Osteocyte (in vitro differentiated cells): Measurements from ENCODE around the gene NPTX1. TPM values are rescaled to one million over a fixed set of nuclear protein-coding genes. Genes with fewer than 3 reads are reported as not detected.
A peak's percentile ranks its signal among the peaks of the same experiment; 100 is the strongest.

ENCODE experiments used
- DNase-seq: peaks from one replicate; pipeline ENCODE4 v3.0.0; 2021; ENCODE audit warnings: mixed read lengths; ENCODE audit not compliant: unreplicated experiment; ENCODE audit errors: extremely low spot score
- H3K27ac Mint-ChIP-seq: one replicate; pipeline ENCODE4 v1.8.0; 2021; ENCODE audit warnings: mild to moderate bottlenecking, mixed read lengths; ENCODE audit not compliant: unreplicated experiment
- H3K27me3 Mint-ChIP-seq: one replicate; pipeline ENCODE4 v1.8.0; 2021; ENCODE audit warnings: mixed read lengths; ENCODE audit not compliant: unreplicated experiment
- H3K36me3 Mint-ChIP-seq: one replicate; pipeline ENCODE4 v1.8.0; 2021; ENCODE audit warnings: mixed read lengths; ENCODE audit not compliant: unreplicated experiment
- H3K4me1 Mint-ChIP-seq: one replicate; pipeline ENCODE4 v1.8.0; 2021; ENCODE audit warnings: mixed read lengths; ENCODE audit not compliant: unreplicated experiment
- H3K4me3 Mint-ChIP-seq: one replicate; pipeline ENCODE4 v1.8.0; 2021; ENCODE audit warnings: mild to moderate bottlenecking, moderate library complexity, mixed read lengths; ENCODE audit not compliant: unreplicated experiment
- H3K9me3 Mint-ChIP-seq: one replicate; pipeline ENCODE4 v1.8.0; 2021; ENCODE audit warnings: mixed read lengths; ENCODE audit not compliant: unreplicated experiment
- total RNA-seq: library from RNA; stranded (reverse); gene quantifications from 2 replicates; pipeline ENCODE4 v1.2.1, GENCODE V29; 2021
- TF ChIP-seq, protein P1 (sequence below): fragments of 200-600 bp; sonication (generic); IDR thresholded peaks from 2 replicates; pipeline ENCODE4 v1.5.0; 2021; ENCODE audit warnings: antibody characterized with exemption, mild to moderate bottlenecking, moderate library complexity

The NPTX1 gene
- total RNA-seq, 1 donor from 2014 or later: 2.8 TPM

GRCh38 chr17:80477647-80478478, 1.5 kb upstream of the NPTX1 start:
- peaks cover 35% of the 10 kb centered on the region for H3K27me3 Mint-ChIP-seq
- DNase-seq: no peak
- no peak overlapping the region for H3K27ac Mint-ChIP-seq
- H3K36me3 Mint-ChIP-seq: no peaks in the 10 kb centered on the region
- H3K4me3 Mint-ChIP-seq: no peak overlapping the region
- no peaks in the 10 kb centered on the region for H3K9me3 Mint-ChIP-seq
- H3K4me1 Mint-ChIP-seq: peaks cover 17% of the 10 kb centered on the region
- TF ChIP-seq, protein P1, sequence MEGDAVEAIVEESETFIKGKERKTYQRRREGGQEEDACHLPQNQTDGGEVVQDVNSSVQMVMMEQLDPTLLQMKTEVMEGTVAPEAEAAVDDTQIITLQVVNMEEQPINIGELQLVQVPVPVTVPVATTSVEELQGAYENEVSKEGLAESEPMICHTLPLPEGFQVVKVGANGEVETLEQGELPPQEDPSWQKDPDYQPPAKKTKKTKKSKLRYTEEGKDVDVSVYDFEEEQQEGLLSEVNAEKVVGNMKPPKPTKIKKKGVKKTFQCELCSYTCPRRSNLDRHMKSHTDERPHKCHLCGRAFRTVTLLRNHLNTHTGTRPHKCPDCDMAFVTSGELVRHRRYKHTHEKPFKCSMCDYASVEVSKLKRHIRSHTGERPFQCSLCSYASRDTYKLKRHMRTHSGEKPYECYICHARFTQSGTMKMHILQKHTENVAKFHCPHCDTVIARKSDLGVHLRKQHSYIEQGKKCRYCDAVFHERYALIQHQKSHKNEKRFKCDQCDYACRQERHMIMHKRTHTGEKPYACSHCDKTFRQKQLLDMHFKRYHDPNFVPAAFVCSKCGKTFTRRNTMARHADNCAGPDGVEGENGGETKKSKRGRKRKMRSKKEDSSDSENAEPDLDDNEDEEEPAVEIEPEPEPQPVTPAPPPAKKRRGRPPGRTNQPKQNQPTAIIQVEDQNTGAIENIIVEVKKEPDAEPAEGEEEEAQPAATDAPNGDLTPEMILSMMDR: peak; percentile 77

- H3K4me3 Mint-ChIP-seq: no peak overlapping the region
- no peak overlapping the region for H3K27ac Mint-ChIP-seq
- H3K4me1 Mint-ChIP-seq: peaks cover 10% of the 10 kb centered on the region
- no peaks in the 10 kb centered on the region for H3K36me3 Mint-ChIP-seq
- H3K27me3 Mint-ChIP-seq: peaks cover 40% of the 10 kb centered on the region
- no peak for DNase-seq
- TF ChIP-seq, protein P1: no peak
- no peaks in the 10 kb centered on the region for H3K9me3 Mint-ChIP-seq
These were observed 655 bp upstream of the NPTX1 start for GRCh38 chr17:80476877-80477646.

GRCh38 chr17:80474961-80475909, 1.2 kb downstream of the NPTX1 start:
- Mint-ChIP-seq H3K4me1 (peaks cover 10% of the 10 kb centered on the region), H3K4me3 (peak overlapping the region; percentile 34), H3K36me3 (no peaks in the 10 kb centered on the region), H3K27me3 (peaks cover 33% of the 10 kb centered on the region), H3K9me3 (no peaks in the 10 kb centered on the region), H3K27ac (no peak overlapping the region)
- TF ChIP-seq, protein P1: no peak
- no peak for DNase-seq

- DNase-seq: no peak
- Mint-ChIP-seq H3K36me3 (no peaks in the 10 kb centered on the region), H3K27me3 (peaks cover 25% of the 10 kb centered on the region), H3K27ac (no peak overlapping the region), H3K9me3 (no peaks in the 10 kb centered on the region), H3K4me3 (peak overlapping the region; percentile 34), H3K4me1 (peaks cover 10% of the 10 kb centered on the region)
- TF ChIP-seq, protein P1: peak; percentile 52
These were observed 2.0 kb downstream of the NPTX1 start for GRCh38 chr17:80474231-80474960.
